Measurements from ENCODE around the gene FHOD3.
A peak's percentile ranks its signal among the peaks of the same experiment; 100 is the strongest.

FHOD3 gene

GRCh38 chr18:36680042-36680441 lies 382.5 kb downstream of the FHOD3 start:
- no peak for DNase-seq (ENCODE audit: extremely low read depth in 1 of 2, low read depth in 1 of 2)

- DNase-seq (ENCODE audit: extremely low read depth in 1 of 2, low read depth in 1 of 2): no peak
Measured at GRCh38 chr18:36685580-36685979, 388.1 kb downstream of the FHOD3 start.

GRCh38 chr18:36688020-36688965 lies 390.8 kb downstream of the FHOD3 start:
- DNase-seq (ENCODE audit: extremely low read depth in 1 of 2, low read depth in 1 of 2): peak; percentile 2 to 10

- no peak for DNase-seq (ENCODE audit: extremely low read depth in 1 of 2, low read depth in 1 of 2)
Measured at GRCh38 chr18:36692371-36692770, 394.9 kb downstream of the FHOD3 start.

- DNase-seq (ENCODE audit: extremely low read depth in 1 of 2, low read depth in 1 of 2): no peak
Measured at GRCh38 chr18:36692921-36693332, 395.4 kb downstream of the FHOD3 start.

- DNase-seq (ENCODE audit: extremely low read depth in 1 of 2, low read depth in 1 of 2): no peak
Measured at GRCh38 chr18:36693931-36694620, 396.6 kb downstream of the FHOD3 start.

GRCh38 chr18:36695806-36696205 lies 398.3 kb downstream of the FHOD3 start:
- DNase-seq (ENCODE audit: extremely low read depth in 1 of 2, low read depth in 1 of 2): no peak

GRCh38 chr18:36697905-36698304 lies 400.4 kb downstream of the FHOD3 start:
- no peak for DNase-seq (ENCODE audit: extremely low read depth in 1 of 2, low read depth in 1 of 2)

GRCh38 chr18:36700955-36701354 lies 403.4 kb downstream of the FHOD3 start:
- DNase-seq (ENCODE audit: extremely low read depth in 1 of 2, low read depth in 1 of 2): no peak

GRCh38 chr18:36702401-36703013 lies 405.0 kb downstream of the FHOD3 start:
- DNase-seq (ENCODE audit: extremely low read depth in 1 of 2, low read depth in 1 of 2): no peak

GRCh38 chr18:36704156-36704555 lies 406.6 kb downstream of the FHOD3 start:
- no peak for DNase-seq (ENCODE audit: extremely low read depth in 1 of 2, low read depth in 1 of 2)

GRCh38 chr18:36706134-36706881 lies 408.8 kb downstream of the FHOD3 start:
- DNase-seq (ENCODE audit: extremely low read depth in 1 of 2, low read depth in 1 of 2): no peak

- no peak for DNase-seq (ENCODE audit: extremely low read depth in 1 of 2, low read depth in 1 of 2)
Measured at GRCh38 chr18:36708366-36708765, 410.9 kb downstream of the FHOD3 start.

- DNase-seq (ENCODE audit: extremely low read depth in 1 of 2, low read depth in 1 of 2): no peak
Measured at GRCh38 chr18:36709315-36709714, 411.8 kb downstream of the FHOD3 start.

GRCh38 chr18:36711014-36711725 lies 413.7 kb downstream of the FHOD3 start:
- DNase-seq (ENCODE audit: extremely low read depth in 1 of 2, low read depth in 1 of 2): no peak

- no peak for DNase-seq (ENCODE audit: extremely low read depth in 1 of 2, low read depth in 1 of 2)
Measured at GRCh38 chr18:36711813-36712444, 414.4 kb downstream of the FHOD3 start.

- no peak for DNase-seq (ENCODE audit: extremely low read depth in 1 of 2, low read depth in 1 of 2)
Measured at GRCh38 chr18:36714476-36714875, 417.0 kb downstream of the FHOD3 start.

GRCh38 chr18:36717422-36718110 lies 420.1 kb downstream of the FHOD3 start:
- no peak for DNase-seq (ENCODE audit: extremely low read depth in 1 of 2, low read depth in 1 of 2)

GRCh38 chr18:36718705-36719328 lies 421.3 kb downstream of the FHOD3 start:
- no peak for DNase-seq (ENCODE audit: extremely low read depth in 1 of 2, low read depth in 1 of 2)
